ENCODE results near the gene CCDC61.

The CCDC61 gene

DNA sequence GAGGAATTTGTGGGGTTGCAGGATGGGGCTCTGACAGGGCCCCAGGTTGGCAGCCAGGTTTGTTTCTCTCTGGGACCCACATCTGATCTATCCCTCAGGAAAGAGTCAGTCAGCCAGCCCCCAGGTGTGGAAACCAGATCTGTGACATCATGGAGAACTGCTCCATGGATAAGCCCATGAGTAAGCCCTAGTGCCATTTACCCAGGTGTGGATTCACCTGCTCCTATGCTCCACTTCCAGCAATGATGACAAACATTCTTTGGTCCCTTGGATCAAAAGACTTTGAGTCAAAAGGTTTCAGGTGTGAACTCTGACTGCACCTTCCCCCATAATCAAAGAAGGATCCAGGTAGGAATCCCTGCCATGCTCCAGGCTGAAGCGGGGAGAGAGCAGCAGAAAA, 72.4 kb downstream of the CCDC61 start:
- no peak for DNase-seq (ENCODE audit: low spot score)
- TF ChIP-seq CTCF (IDR thresholded peaks at IDR 0.05; ENCODE audit: extremely low read depth, missing control alignments), result no peak
